RKO (cell line): ENCODE measurements around the gene AGAP2.

ENCODE experiments used
- DNase-seq: peaks from one replicate; pipeline ENCODE4 v3.0.0-alpha.2; 2016; ENCODE audit warnings: low spot score

Gene AGAP2

DNA sequence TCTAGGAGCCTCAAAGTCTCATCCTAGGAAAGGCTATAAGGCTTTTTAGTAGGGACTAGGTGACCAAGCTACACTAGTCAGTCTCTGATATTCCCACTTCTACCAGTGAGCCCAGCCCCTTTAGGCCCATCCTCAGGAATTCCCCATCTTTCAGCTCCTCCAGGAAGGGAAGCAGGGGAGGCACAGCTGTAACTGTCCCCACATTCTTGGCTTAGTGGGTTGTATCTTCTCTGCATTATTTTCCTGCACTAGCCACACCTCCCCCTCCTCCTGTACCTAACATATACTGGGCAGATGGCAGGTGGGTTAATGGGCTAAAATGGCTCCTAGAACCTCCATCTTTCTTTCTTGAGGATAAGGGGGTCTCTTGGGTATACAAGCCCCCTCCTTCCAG is 28.8 kb upstream of the AGAP2 start:
- no peak for DNase-seq

DNA sequence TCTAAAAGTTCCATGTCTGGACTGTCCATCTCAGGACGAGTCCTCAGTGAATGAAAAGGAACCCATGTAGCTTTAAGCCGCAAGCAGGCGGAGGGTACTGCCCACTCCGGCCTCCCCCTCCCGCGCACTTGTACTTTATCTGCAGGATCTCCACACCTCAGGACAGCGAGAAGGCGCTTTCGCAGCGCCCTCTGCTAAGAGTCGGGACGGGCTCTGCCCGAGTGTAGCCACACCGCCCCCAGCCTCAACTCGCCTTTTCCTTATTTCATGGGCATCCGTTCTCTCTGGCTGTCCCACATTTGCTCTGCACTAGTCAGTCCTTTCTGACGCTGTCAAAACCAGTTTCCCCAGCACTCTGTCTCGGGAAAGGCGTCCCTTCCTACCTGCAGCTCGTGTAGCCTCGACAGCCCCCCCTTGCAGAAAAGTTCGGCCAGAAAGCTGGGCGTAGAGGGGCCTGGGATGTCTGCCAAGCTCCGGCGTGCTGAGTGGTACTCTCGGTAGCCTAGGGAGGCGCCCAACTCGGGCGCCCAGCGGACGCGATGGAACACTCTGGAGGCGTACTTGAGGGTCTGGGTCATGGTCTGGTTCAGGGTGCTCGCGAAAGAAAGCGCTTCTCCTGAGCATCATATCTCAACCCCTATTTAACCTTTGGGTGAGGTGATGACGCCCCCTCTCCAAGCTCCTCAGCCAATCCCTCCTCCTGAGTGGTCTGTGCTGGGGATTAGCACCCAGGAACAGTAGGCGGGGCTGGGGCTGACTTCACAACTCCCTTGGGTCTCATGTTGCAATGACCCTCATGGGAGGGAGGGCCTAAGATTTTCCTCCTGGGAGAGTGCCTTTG is 28.1 kb upstream of the AGAP2 start, which contains the start of gene CYP27B1:
Gene CYP27B1 (minus strand): TSS at position 615 of the 841 bp plus-strand sequence. CDS start 37 bp downstream, at position 578.
- DNase-seq, result peak; percentile 46

- DNase-seq, result no peak
Observed at GRCh38 chr12:57765698-57766463, 27.3 kb upstream of the AGAP2 start.

DNA sequence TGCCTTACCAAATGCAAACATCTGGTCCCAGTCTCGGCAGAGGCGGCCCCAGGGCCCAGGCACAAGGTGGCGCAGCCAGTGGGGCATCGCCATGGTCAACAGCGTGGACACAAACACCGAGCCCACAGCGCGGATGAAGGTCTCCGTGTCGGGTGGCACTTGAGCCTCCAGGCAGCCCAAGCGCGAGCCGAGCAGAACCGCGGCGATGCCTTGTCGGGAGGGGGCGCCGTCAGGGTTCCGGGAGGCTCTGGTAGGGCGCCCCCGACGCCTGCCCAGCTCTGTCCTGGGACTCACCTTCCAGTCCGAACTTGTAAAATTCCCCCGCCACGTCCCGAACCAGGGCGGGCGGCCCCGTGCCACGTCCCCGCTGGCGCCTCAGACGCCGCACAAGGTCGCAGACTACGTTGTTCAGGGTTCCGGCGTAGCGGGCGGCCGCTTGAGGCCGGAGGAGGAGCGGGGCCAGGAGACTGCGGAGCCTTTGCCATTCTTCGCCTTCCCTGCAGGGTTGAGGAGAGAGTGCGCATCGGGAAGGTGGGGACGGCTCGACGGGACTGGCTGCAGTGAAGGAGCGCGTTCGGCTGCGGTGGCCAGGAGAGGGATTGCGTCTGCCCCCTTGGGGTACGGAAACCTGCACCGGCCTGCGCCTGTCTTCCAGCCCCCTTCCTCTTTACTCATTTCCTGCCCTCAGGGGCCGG is 26.6 kb upstream of the AGAP2 start:
- no peak for DNase-seq

DNA sequence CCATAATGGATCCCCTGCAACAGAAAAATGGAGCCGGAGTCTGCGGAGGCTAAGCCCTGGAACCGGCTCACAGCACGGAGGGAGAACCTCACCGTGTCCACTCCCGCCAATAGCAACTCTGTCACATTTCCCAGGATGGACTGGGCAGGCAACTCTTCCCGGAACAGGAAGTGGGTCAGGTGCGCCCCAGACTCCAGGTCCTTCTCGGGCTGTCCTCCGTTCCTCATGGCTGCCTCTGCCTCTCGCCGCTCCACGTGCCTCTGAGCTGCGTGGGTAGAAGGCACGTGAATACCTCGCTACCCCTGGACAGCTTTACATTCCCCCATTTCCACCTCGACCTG is 26.1 kb upstream of the AGAP2 start:
- no peak for DNase-seq

- DNase-seq, result no peak
Observed at GRCh38 chr12:57763881-57764661, 25.5 kb upstream of the AGAP2 start.

GRCh38 chr12:57762463-57762862 is 23.9 kb upstream of the AGAP2 start:
- DNase-seq, result no peak

- DNase-seq, result no peak
Observed at GRCh38 chr12:57761391-57761998, 23.0 kb upstream of the AGAP2 start.

DNA sequence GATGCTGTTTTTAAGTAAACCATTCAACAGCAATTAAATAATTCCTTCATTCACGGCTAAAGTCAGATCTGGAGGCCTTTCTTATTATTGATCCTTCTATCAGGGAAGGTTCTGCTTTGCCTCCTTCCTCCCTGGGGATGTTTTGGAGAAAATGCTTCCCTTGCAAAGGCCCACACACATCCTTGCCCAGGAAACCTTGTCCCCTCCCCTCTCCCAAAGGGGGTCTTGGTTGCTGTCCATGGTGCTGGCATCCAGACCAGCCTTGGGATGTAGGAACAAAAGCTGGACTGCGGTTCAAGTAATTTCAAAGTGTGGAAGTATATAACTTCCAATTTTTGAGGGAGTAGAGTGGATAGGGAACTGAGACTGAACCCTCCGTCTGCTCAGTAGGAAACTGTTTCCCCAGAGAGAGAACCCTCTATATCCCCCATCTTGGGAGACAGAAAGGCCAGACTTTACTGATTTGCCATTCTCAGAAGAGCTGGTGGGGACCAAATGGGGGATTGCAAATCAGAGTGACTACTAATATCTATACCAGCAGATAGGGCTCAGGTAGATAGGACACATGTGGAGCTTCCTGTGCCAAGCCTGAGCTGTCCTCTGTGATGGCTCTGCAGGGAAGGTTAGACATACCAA is 21.9 kb upstream of the AGAP2 start:
- DNase-seq, result no peak

DNA sequence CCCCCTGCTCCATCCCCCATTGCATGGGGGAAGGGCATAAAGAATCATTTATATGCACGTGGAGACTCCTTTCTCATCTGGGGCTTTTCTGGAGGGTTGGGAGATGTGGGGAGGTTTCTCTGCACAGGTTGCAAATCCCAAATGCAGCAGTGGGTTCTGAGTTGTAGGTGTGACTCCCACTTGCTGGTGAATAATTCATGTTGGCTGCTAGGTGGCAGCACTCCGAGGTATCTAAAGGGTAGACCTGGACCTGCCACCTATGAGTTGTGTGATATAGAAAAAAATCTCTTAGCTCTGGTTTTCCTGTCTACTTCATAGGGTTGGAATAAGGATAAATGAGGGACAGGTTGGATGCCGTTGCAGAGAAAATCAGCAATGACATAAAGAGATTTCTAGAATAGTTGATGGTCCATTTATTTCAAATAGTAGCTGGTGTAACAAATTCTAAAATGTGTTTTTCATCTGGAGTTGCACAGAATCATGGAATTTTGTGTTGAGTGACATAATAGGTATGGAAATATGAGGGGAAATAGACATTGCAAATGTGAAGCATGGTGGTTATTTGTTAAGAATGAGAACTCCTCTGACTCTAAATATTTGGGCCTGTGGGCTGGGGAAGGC is 20.9 kb upstream of the AGAP2 start:
- no peak for DNase-seq

DNA sequence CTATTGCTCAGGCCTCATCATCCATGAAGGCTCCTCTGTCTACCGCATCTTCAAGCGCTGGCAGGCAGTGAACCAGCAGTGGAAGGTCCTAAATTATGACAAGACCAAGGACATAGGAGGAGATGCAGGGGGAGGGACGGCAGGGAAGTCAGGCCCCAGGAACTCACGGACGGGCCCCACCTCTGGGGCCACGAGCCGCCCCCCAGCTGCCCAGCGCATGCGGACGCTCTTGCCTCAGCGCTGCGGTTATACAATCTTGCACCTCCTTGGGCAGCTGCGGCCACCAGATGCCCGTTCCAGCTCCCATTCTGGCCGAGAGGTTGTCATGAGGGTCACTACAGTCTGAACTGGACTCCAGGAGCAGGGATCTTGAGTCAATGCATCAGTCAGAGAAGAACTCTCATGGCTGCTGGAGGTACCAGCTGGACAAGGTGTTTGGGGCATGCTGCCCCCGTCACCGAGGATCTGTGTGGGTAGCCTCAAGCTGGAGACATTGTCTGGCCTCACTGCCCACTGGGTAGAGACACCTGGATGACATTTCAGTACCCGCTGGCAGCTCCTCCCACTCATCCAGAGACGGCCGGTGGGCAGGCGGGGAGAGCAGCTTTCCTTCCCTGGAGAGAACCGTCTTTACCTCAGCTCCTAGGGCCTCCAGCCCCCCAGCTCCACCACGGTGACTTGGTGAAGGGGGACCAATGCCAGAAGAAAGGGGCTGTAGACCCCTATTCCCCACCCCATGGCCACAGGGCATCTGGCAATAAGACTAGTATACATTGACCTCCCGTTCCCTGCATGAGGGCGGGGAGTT is 20.2 kb upstream of the AGAP2 start:
- no peak for DNase-seq

GRCh38 chr12:57757771-57758170 is 19.2 kb upstream of the AGAP2 start:
- no peak for DNase-seq

DNA sequence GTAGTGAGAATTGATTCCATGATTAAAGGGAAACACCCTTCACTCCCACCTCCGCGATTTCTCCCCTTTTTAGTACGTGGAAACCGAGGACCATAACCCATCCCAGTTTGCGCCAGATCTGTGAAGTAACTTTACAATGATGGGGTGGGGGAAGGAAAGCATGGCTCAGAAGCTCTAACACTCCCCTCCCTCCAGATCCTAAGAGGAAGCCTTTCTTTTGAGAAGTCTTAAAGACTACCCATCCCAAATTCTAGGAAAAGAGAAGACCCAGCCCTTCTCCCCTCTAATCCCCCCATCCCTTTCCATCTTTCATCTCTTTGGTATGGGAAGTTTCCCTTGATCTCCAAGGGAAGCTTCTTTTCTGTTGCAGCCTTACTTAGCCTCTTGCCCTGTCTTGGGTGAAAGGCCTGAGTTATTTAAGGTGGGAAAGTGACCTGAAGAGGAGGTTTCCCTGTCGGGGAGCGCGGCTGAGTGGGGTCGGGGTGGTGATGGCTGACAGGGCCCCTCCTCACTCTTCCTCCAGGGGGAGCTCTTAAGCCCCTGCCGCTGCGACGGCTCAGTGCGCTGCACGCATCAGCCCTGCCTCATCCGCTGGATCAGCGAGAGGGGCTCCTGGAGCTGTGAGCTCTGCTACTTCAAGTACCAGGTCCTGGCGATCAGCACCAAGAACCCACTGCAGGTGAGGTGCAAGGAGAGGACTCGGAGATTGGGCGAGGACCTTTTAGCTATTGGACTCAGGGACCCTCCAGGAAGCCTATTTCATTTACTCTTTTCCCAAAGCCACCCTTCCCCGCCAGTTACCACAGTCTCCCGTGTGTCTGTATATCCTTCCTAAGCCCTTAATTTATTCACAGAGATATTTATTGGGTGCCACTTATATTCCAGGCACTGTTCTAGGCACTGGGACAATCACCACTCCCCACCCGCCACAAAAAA is 18.1 kb upstream of the AGAP2 start:
- no peak for DNase-seq

- no peak for DNase-seq
Observed at GRCh38 chr12:57755454-57756372, 17.2 kb upstream of the AGAP2 start.

- DNase-seq, result no peak
Observed at GRCh38 chr12:57755194-57755453, 16.6 kb upstream of the AGAP2 start.

DNA sequence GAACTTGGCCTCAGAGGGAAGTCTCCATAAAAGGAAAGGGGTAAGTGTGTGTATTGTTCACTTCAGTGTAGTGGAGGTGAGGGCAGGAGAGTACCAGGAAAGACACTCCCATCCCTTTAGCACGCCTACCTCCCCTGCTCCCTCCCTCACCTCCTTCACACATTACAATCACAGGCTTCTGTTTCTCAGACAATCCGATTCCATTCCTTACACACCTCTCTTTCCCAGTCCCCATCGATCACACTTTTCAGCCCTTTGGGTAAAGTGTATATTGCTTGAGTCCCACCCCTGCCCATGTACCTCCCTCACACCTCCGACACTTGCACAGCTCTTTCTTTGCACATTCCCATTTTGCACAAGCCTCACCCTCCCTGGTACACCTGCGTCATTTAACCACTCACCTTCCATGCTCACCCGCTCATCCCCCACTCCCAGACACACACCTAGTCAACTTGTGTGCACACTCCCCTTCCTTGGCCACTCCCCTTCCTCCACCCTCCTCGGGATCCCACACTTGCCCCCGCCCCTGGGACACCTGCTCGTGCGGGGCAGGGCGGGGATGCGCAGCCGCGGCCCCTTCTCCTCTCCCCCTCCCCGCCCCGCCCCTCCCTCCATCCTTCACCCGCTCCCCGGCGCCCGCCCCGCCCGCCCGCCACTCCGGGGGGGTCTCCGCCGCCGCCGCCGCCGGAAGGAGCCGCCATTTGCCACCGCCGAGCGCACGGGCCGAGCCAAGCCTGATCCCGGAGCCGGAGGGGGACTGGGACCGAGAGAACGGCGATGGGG is 16.1 kb upstream of the AGAP2 start, which contains the start of gene MARCHF9:
Gene MARCHF9 (plus strand): TSS at position 693 of the 783 bp plus-strand sequence. CDS start 426 bp downstream, outside the sequence.
- peak; percentile 48 for DNase-seq
